ENCODE data around the gene UNC80.

- TF ChIP-seq, protein P1, sequence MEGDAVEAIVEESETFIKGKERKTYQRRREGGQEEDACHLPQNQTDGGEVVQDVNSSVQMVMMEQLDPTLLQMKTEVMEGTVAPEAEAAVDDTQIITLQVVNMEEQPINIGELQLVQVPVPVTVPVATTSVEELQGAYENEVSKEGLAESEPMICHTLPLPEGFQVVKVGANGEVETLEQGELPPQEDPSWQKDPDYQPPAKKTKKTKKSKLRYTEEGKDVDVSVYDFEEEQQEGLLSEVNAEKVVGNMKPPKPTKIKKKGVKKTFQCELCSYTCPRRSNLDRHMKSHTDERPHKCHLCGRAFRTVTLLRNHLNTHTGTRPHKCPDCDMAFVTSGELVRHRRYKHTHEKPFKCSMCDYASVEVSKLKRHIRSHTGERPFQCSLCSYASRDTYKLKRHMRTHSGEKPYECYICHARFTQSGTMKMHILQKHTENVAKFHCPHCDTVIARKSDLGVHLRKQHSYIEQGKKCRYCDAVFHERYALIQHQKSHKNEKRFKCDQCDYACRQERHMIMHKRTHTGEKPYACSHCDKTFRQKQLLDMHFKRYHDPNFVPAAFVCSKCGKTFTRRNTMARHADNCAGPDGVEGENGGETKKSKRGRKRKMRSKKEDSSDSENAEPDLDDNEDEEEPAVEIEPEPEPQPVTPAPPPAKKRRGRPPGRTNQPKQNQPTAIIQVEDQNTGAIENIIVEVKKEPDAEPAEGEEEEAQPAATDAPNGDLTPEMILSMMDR (IDR thresholded peaks at IDR 0.05; ENCODE audit: borderline replicate concordance, extremely low read depth, low read length, poor library complexity, severe bottlenecking) = no peak
- TF ChIP-seq EZH2 (IDR thresholded peaks at IDR 0.05; ENCODE audit: borderline replicate concordance, low read depth, low read length, severe bottlenecking) = no peak
Observed at GRCh38 chr2:209806318-209806717, 34.7 kb downstream of the UNC80 start.
